HG03039 (cell line): Measurements from ENCODE around the gene WDR72.
"Not testable (repeated sequence)": the region's sequence is repeated elsewhere in the genome, so short reads cannot be mapped to it uniquely, and the experiment has no call there.

Experiments used
- ATAC-seq: cut with Tn5 transposase; IDR thresholded peaks from one replicate; pipeline ENCODE4 v1.9.1; 2021; ENCODE audit warnings: mild to moderate bottlenecking, moderate library complexity; ENCODE audit not compliant: unreplicated experiment

The WDR72 gene

GRCh38 chr15:53710906-53711305, 48.6 kb downstream of the WDR72 start:
- ATAC-seq = no peak

GRCh38 chr15:53709821-53710220, 49.6 kb downstream of the WDR72 start:
- ATAC-seq = no peak

GRCh38 chr15:53695365-53695764, 64.1 kb downstream of the WDR72 start:
- no peak for ATAC-seq

- ATAC-seq = no peak
Measured at GRCh38 chr15:53694476-53694874, 65.0 kb downstream of the WDR72 start.

- no peak for ATAC-seq
Measured at GRCh38 chr15:53693729-53694475, 65.6 kb downstream of the WDR72 start.

- not testable (repeated sequence) for ATAC-seq
Measured at GRCh38 chr15:53684162-53684561, 75.3 kb downstream of the WDR72 start.

- ATAC-seq = no peak
Measured at GRCh38 chr15:53681056-53681455, 78.4 kb downstream of the WDR72 start.

GRCh38 chr15:53675832-53676231, 83.6 kb downstream of the WDR72 start:
- ATAC-seq = no peak

GRCh38 chr15:53671545-53671944, 87.9 kb downstream of the WDR72 start:
- no peak for ATAC-seq

GRCh38 chr15:53670701-53671100, 88.8 kb downstream of the WDR72 start:
- ATAC-seq = no peak

GRCh38 chr15:53665930-53666329, 93.5 kb downstream of the WDR72 start:
- ATAC-seq = no peak

- no peak for ATAC-seq
Measured at GRCh38 chr15:53658827-53659555, 100.5 kb downstream of the WDR72 start.

GRCh38 chr15:53658255-53658654, 101.2 kb downstream of the WDR72 start:
- ATAC-seq = no peak

GRCh38 chr15:53648934-53649333, 110.5 kb downstream of the WDR72 start:
- ATAC-seq = no peak

GRCh38 chr15:53644660-53645059, 114.8 kb downstream of the WDR72 start:
- ATAC-seq = no peak

GRCh38 chr15:53634517-53635106, 124.9 kb downstream of the WDR72 start:
- ATAC-seq = no peak

GRCh38 chr15:53627279-53627678, 132.2 kb downstream of the WDR72 start:
- no peak for ATAC-seq

- no peak for ATAC-seq
Measured at GRCh38 chr15:53625962-53626845, 133.3 kb downstream of the WDR72 start.

- ATAC-seq = no peak
Measured at GRCh38 chr15:53625260-53625659, 134.2 kb downstream of the WDR72 start.

- no peak for ATAC-seq
Measured at GRCh38 chr15:53618461-53618860, 141.0 kb downstream of the WDR72 start.
